ENCODE measurements around the gene FHOD1. TPM values are rescaled to one million over a fixed set of nuclear protein-coding genes. Genes with fewer than 3 reads are reported as not detected.

Gene FHOD1
- total and polyA plus RNA-seq, 2 of the 13 experiments (the other 11 are each of a cell fraction or from before 2014, with no cell fraction given) = 20.0 to 20.8 TPM

DNA sequence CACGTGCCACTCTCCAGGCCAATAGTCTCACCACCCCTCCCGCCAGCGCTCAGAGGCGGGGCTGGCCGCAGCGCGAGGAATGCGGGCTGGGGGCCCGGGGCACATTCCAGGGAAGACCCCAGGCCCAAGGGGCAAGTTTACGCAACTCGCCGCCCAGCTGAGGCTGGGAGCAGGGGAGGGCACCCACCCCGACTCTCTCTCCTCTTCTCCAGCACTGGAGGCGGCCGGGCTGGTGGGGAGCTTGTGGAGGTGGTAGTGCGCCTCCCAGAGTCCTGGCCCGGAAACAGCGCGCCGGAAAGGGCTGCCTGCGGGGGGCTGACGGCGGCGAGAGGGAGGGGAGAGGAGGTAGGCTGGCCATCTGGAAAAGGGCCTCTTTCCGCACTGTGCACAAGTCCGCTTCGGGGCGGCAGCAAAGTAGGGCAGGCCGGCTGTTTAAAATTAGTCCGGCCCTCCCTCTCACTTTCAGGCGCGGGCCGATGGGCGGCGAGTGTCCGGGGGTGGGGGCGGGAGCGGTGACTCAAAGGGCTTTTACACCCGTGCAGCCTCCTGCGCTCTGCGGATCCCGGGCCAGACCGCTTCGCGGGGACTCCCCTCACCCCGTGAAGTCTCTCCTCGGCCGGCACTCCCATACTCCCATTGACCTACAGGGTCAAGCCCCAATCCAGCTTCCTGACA is 1.1 kb downstream of the FHOD1 start (continued):
- TF ChIP-seq, protein P1, sequence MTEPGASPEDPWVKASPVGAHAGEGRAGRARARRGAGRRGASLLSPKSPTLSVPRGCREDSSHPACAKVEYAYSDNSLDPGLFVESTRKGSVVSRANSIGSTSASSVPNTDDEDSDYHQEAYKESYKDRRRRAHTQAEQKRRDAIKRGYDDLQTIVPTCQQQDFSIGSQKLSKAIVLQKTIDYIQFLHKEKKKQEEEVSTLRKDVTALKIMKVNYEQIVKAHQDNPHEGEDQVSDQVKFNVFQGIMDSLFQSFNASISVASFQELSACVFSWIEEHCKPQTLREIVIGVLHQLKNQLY (CRISPR knock-in tag; IDR thresholded peaks at IDR 0.05) = peak; percentile 90
- peak; percentile 97; the same call in 1 of the 2 replicates for TF ChIP-seq MIER3 (CRISPR knock-in tag; IDR thresholded peaks at IDR 0.05; ENCODE audit: borderline replicate concordance)
- no peak; the same call in 1 of the 2 replicates for TF ChIP-seq GTF3A (CRISPR knock-in tag; conservative IDR thresholded peaks at IDR 0.05)
- TF ChIP-seq, protein P2, sequence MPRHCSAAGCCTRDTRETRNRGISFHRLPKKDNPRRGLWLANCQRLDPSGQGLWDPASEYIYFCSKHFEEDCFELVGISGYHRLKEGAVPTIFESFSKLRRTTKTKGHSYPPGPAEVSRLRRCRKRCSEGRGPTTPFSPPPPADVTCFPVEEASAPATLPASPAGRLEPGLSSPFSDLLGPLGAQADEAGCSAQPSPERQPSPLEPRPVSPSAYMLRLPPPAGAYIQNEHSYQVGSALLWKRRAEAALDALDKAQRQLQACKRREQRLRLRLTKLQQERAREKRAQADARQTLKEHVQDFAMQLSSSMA (CRISPR knock-in tag; IDR thresholded peaks at IDR 0.05) = peak; percentile 78; the same call in 1 of the 2 replicates
- TF ChIP-seq ZNF253 (CRISPR knock-in tag; IDR thresholded peaks at IDR 0.05; ENCODE audit: borderline replicate concordance) = no peak
- TF ChIP-seq ZNF441 (CRISPR knock-in tag; IDR thresholded peaks at IDR 0.05; ENCODE audit: borderline replicate concordance) = 0 out of 2 replicates have a peak, but pooled peaks have one; percentile 53
- TF ChIP-seq, protein P3, sequence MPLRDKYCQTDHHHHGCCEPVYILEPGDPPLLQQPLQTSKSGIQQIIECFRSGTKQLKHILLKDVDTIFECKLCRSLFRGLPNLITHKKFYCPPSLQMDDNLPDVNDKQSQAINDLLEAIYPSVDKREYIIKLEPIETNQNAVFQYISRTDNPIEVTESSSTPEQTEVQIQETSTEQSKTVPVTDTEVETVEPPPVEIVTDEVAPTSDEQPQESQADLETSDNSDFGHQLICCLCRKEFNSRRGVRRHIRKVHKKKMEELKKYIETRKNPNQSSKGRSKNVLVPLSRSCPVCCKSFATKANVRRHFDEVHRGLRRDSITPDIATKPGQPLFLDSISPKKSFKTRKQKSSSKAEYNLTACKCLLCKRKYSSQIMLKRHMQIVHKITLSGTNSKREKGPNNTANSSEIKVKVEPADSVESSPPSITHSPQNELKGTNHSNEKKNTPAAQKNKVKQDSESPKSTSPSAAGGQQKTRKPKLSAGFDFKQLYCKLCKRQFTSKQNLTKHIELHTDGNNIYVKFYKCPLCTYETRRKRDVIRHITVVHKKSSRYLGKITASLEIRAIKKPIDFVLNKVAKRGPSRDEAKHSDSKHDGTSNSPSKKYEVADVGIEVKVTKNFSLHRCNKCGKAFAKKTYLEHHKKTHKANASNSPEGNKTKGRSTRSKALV (CRISPR knock-in tag; IDR thresholded peaks at IDR 0.05) = peak; percentile 92; the same call in 1 of the 2 replicates
- TF ChIP-seq ZFP41 (CRISPR knock-in tag; IDR thresholded peaks at IDR 0.05; ENCODE audit: borderline replicate concordance) = no peak
- TF ChIP-seq ZNF674 (CRISPR knock-in tag; IDR thresholded peaks at IDR 0.05; ENCODE audit: low read depth) = 0 out of 2 replicates have a peak, but pooled peaks have one; percentile 82
- no peak for TF ChIP-seq PRPF4 (IDR thresholded peaks at IDR 0.05; ENCODE audit: low read depth, low read length, poor library complexity, severe bottlenecking)
- TF ChIP-seq ZFP36L1 (CRISPR knock-in tag; IDR thresholded peaks at IDR 0.05) = no peak; the same call in 1 of the 2 replicates
- TF ChIP-seq MED1 (CRISPR knock-in tag; IDR thresholded peaks at IDR 0.05) = peak; percentile 80
- no peak for TF ChIP-seq ZNF251 (CRISPR knock-in tag; IDR thresholded peaks at IDR 0.05)
- TF ChIP-seq, protein P4, sequence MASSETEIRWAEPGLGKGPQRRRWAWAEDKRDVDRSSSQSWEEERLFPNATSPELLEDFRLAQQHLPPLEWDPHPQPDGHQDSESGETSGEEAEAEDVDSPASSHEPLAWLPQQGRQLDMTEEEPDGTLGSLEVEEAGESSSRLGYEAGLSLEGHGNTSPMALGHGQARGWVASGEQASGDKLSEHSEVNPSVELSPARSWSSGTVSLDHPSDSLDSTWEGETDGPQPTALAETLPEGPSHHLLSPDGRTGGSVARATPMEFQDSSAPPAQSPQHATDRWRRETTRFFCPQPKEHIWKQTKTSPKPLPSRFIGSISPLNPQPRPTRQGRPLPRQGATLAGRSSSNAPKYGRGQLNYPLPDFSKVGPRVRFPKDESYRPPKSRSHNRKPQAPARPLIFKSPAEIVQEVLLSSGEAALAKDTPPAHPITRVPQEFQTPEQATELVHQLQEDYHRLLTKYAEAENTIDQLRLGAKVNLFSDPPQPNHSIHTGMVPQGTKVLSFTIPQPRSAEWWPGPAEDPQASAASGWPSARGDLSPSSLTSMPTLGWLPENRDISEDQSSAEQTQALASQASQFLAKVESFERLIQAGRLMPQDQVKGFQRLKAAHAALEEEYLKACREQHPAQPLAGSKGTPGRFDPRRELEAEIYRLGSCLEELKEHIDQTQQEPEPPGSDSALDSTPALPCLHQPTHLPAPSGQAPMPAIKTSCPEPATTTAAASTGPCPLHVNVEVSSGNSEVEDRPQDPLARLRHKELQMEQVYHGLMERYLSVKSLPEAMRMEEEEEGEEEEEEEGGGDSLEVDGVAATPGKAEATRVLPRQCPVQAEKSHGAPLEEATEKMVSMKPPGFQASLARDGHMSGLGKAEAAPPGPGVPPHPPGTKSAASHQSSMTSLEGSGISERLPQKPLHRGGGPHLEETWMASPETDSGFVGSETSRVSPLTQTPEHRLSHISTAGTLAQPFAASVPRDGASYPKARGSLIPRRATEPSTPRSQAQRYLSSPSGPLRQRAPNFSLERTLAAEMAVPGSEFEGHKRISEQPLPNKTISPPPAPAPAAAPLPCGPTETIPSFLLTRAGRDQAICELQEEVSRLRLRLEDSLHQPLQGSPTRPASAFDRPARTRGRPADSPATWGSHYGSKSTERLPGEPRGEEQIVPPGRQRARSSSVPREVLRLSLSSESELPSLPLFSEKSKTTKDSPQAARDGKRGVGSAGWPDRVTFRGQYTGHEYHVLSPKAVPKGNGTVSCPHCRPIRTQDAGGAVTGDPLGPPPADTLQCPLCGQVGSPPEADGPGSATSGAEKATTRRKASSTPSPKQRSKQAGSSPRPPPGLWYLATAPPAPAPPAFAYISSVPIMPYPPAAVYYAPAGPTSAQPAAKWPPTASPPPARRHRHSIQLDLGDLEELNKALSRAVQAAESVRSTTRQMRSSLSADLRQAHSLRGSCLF (CRISPR knock-in tag; IDR thresholded peaks at IDR 0.05; ENCODE audit: borderline replicate concordance) = peak; percentile 56; the same call in 1 of the 2 replicates
- TF ChIP-seq BHLHE40 (IDR thresholded peaks at IDR 0.05; ENCODE audit: low read length) = no peak; the same call in 1 of the 2 replicates
- TF ChIP-seq XBP1 (CRISPR knock-in tag; IDR thresholded peaks at IDR 0.05) = peak; percentile 80; the same call in 1 of the 2 replicates
- TF ChIP-seq MED13 (CRISPR knock-in tag; IDR thresholded peaks at IDR 0.05) = peak; percentile 92
- peak; percentile 31 for TF ChIP-seq PHF5A (CRISPR knock-in tag; IDR thresholded peaks at IDR 0.05; ENCODE audit: low read depth, unreplicated experiment)
- TF ChIP-seq IRX3 (CRISPR knock-in tag; IDR thresholded peaks at IDR 0.05; ENCODE audit: borderline replicate concordance, low read depth) = peak; percentile 70; the same call in 1 of the 2 replicates
- TF ChIP-seq, protein P5, sequence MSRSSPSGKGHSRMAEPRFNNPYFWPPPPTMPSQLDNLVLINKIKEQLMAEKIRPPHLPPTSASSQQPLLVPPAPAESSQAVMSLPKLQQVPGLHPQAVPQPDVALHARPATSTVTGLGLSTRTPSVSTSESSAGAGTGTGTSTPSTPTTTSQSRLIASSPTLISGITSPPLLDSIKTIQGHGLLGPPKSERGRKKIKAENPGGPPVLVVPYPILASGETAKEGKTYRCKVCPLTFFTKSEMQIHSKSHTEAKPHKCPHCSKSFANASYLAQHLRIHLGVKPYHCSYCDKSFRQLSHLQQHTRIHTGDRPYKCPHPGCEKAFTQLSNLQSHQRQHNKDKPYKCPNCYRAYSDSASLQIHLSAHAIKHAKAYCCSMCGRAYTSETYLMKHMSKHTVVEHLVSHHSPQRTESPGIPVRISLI (CRISPR knock-in tag; IDR thresholded peaks at IDR 0.05; ENCODE audit: borderline replicate concordance) = peak; percentile 9; the same call in 1 of the 2 replicates
